GM12892 (cell line): ENCODE measurements around the gene WDR35.

ENCODE experiments used
- DNase-seq: peaks from one replicate; pipeline ENCODE4 v3.0.0; 2011; ENCODE audit not compliant: insufficient read length
- FAIRE-seq: peaks from 2 replicates; lab custom pipeline; 2011; peaks lifted over from hg19 to GRCh38; lab: Jason Lieb, UNC
- POLR2A ChIP-seq: IDR thresholded peaks from 2 replicates; pipeline ENCODE4 v1.6.1; 2011; ENCODE audit warnings: low read depth, low read length, control low read depth
- POLR2AphosphoS5 ChIP-seq: IDR thresholded peaks from 2 replicates; pipeline ENCODE4 v1.6.1; 2011; ENCODE audit warnings: low read depth, low read length, control low read depth
- TAF1 ChIP-seq: IDR thresholded peaks from 2 replicates; pipeline ENCODE4 v1.6.1; 2011; ENCODE audit warnings: low read depth, mild to moderate bottlenecking, control low read depth, low read length, borderline replicate concordance

Gene WDR35

GRCh38 chr2:20021405-20022009, 31.6 kb upstream of the WDR35 start:
- DNase-seq (no peak), FAIRE-seq (no peak)
- no peak for TF ChIP-seq POLR2A
- no peak for TF ChIP-seq POLR2AphosphoS5
- no peak for TF ChIP-seq TAF1

GRCh38 chr2:20019747-20020146, 29.8 kb upstream of the WDR35 start:
- no peak for DNase-seq
- no peak for TF ChIP-seq POLR2A
- TF ChIP-seq TAF1, result no peak
- no peak for TF ChIP-seq POLR2AphosphoS5
- no peak for FAIRE-seq

- TF ChIP-seq POLR2AphosphoS5, result no peak
- TF ChIP-seq POLR2A, result no peak
- TF ChIP-seq TAF1, result no peak
- no peak for DNase-seq
- no peak for FAIRE-seq
Measured at GRCh38 chr2:20018601-20019152, 28.8 kb upstream of the WDR35 start.

- DNase-seq, result no peak
- no peak for FAIRE-seq
- TF ChIP-seq POLR2AphosphoS5 (no peak), POLR2A (no peak), TAF1 (no peak)
Measured at GRCh38 chr2:20016346-20016745, 26.4 kb upstream of the WDR35 start.

- no peak for FAIRE-seq
- TF ChIP-seq POLR2A (no peak), POLR2AphosphoS5 (no peak)
- DNase-seq, result no peak
Measured at GRCh38 chr2:20015482-20016083, 25.7 kb upstream of the WDR35 start.

GRCh38 chr2:20013126-20013849, 23.4 kb upstream of the WDR35 start:
- no peak for TF ChIP-seq POLR2AphosphoS5
- TF ChIP-seq TAF1, result no peak
- TF ChIP-seq POLR2A, result no peak
- no peak for FAIRE-seq
- no peak for DNase-seq

- TF ChIP-seq POLR2A (no peak), POLR2AphosphoS5 (no peak), TAF1 (no peak)
- no peak for FAIRE-seq
- peak; percentile 25 for DNase-seq
Measured at GRCh38 chr2:20012282-20013125, 22.6 kb upstream of the WDR35 start, which contains the start of gene MATN3. Gene MATN3, minus strand, starts transcription at chr2:20012668. Its CDS starts 37 bp downstream, at chr2:20012631.

GRCh38 chr2:20012032-20012281, 22.1 kb upstream of the WDR35 start:
- no peak for TF ChIP-seq POLR2A
- no peak for TF ChIP-seq POLR2AphosphoS5
- FAIRE-seq, result no peak
- no peak for DNase-seq

GRCh38 chr2:20011276-20012031, 21.5 kb upstream of the WDR35 start:
- no peak for DNase-seq
- TF ChIP-seq POLR2A (no peak), TAF1 (no peak)
- FAIRE-seq, result no peak

- TF ChIP-seq POLR2AphosphoS5 (no peak), POLR2A (no peak), TAF1 (no peak)
- no peak for DNase-seq
- FAIRE-seq, result no peak
Measured at GRCh38 chr2:20008703-20009102, 18.8 kb upstream of the WDR35 start.

GRCh38 chr2:20005891-20006470, 16.1 kb upstream of the WDR35 start:
- FAIRE-seq, result no peak
- TF ChIP-seq POLR2AphosphoS5, result no peak
- no peak for TF ChIP-seq TAF1
- no peak for TF ChIP-seq POLR2A
- no peak for DNase-seq
